Activated T-helper 1 cell treated with anti-CD3 and anti-CD28 coated beads, Interleukin-2, amount 50 U/mL, for 16 hours (primary cell): Measurements from ENCODE around the gene FERMT1.

Experiments used
- DNase-seq, 2 donors: peaks; one replicate each; pipeline ENCODE4 v3.0.0-alpha.2; 2020; ENCODE audit warnings: low read depth in 1 of 2, low spot score in 1 of 2

The FERMT1 gene, protein sequence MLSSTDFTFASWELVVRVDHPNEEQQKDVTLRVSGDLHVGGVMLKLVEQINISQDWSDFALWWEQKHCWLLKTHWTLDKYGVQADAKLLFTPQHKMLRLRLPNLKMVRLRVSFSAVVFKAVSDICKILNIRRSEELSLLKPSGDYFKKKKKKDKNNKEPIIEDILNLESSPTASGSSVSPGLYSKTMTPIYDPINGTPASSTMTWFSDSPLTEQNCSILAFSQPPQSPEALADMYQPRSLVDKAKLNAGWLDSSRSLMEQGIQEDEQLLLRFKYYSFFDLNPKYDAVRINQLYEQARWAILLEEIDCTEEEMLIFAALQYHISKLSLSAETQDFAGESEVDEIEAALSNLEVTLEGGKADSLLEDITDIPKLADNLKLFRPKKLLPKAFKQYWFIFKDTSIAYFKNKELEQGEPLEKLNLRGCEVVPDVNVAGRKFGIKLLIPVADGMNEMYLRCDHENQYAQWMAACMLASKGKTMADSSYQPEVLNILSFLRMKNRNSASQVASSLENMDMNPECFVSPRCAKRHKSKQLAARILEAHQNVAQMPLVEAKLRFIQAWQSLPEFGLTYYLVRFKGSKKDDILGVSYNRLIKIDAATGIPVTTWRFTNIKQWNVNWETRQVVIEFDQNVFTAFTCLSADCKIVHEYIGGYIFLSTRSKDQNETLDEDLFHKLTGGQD

DNA sequence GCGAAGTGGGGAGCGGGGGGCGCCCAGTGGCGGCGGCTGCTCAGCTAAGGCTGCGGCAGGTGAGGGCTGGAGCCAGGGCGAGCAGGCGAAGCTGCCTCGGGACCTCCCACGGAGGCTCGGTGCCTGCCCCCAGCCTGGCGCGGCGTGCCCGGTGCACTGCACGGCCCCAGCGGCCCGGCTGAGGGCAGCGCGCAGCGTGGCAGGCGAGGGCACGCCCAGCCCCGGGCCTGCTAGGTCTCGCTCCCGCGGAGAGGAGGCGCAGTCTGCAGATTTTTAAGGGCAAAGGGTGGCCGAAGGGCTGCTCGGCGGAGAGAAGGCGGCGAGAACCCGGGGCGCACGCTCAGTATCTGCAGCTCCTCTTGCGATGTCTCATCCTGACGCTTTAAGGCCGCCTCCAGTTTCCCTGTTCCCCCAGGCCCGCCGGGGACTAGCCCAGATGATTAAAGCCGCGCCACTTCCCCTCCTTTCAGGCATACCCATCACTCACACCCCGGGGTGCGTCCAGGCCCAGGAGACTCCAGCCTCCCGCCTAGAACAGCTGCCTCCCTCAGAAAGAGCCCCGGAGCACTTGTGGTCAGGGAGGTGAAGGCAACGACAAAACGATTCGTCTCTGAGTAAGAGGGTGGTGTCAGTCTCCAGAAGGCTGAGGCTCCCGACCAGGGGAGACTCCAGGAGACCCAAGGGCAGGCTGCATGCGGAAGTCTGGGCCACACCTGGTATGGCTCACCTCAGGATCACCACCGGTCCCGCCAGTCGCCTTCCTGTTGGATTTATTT lies at the start of gene FERMT1:
FERMT1 (minus strand) TSS at position 158 of the 776 bp plus-strand sequence. CDS start 3,476 bp downstream, outside the sequence.
- DNase-seq = no peak

DNA sequence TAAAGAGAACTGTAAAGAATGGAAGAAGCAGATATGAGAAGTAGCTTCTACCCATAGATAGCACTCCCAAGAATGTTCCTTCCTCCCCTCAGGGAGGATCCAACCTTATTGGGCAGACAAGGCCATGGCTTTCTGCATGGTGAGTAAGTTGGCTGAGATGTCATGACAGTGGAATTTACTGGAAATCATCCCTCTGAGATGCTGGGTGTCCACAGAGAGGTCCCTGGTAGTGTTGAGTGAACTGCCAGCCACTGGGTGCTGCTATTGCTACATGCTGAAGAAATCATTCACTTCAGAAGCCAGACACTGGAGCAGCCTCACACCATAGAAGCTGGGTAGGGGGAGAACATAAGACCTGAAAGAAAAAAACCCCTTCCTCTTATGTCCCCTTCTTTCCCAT lies 46.4 kb upstream of the FERMT1 start:
- no peak for DNase-seq

DNA sequence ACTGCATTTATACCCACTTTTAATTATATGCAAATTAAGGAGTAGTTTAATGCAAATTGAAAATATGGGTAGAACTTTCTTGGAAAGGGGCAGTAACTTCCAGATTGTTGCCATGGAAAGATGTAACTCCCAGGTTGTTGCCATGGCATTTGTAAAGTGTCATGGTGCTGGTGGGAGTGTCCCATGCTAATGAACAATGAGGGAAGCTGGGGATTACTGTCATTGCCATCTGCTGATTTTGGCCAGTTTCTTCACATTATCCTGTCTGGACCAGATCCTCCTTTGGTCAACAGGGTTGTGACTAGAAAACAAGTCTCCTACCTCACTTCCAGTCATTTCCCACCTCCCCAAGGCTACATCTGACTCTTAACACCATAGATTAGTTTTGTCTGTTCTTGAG lies 45.4 kb upstream of the FERMT1 start:
- DNase-seq = no peak

DNA sequence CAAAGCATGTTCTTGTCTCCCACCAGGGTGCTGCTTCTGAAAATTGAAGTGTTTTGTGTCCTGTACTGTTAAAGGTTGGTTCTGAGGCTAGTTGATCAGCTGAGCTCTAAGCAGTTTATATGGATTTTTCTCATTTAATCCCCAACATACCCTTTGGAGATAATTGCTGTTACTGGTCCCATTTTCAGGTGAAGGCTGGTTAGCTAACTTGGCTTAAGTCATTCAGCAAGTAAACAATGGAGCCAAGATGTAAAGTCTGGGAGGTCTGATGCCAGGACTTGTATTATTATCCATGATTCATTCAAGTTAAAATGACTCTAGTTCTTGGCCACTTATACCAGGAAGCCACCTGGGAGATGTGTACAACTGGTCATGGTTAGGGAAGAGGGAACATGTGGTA lies 42.5 kb upstream of the FERMT1 start:
- no peak for DNase-seq

DNA sequence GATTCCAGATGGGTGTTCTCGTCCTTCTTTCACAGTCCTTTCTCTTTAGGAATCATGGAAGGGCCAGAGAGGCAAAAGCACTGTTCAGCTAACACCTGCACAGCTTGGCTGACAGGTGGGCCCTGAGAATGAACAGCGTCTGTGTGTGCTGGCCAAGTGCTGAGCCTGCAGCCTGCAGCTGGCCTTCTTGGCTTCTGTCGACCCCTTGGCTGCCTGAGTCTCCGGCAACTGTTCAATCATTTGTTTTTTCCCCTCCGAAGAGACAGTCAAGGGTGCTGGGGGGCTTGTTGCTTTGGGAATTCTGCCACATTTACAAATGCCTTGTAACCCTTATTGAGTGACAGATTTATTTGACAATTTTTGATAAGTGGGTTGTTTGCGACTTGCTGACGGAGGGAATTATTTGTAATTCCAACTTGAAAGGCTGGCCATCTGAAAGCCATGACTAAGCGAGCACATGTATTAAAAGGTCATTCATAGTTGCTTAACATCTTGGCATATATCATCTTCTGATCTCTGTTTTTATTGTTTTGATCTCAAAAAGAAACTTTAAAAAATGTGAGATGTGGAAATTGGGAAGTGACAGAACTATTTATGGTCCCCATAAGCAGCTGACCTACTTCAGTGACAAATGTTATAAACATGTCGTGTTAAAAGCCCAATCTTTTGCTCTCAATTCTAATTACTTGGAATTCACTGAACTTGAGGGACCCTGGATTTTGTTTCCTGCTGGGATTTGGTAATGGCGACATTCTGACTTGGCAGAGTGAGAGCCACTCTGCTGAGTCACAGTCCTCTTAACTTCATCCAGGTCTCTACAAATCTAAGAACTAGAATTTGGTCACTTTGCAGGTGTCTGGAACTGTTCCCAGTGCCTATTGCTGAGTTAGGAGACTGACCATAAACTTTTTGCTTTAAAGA lies 41.9 kb upstream of the FERMT1 start:
- DNase-seq = no peak

DNA sequence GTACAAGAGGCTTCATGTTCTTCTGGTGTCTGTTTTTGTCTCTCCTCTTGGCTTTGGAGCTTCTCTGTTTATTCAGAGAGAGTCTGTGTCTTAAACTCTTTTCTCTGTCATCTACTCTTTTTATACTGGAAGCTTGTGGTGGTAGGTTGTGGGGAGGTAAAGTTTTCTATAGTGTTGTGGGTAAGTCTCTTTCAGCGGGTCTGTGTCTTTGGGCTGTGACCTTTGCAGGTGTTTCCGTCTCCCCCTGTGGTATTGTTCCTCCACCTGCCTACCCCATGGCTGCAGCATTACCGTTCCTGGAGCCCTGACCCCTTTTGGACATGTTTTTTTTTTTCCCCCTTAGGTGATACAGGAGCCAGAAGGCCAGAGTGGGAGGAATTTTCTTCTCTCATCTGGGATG lies 37.9 kb upstream of the FERMT1 start:
- no peak for DNase-seq

DNA sequence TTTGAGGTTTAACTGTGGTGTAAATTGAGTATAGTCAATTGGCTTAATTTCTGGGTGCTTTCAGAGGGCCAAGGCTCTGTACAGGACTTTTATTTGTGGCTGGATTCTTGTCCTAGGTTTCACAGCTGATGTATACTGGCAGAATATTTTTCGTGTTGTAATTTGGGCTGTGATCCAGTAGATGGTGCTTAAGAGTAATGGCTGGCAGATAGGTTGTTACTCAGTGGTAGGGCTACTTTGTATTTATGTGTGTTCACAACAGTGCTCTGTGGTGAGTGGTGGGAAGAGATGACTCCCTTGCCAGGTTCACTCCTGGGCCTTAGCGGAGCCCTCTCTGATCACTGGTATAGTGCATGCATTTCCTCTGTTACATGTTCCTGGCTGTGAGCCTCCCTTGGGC lies 34.5 kb upstream of the FERMT1 start:
- no peak for DNase-seq

DNA sequence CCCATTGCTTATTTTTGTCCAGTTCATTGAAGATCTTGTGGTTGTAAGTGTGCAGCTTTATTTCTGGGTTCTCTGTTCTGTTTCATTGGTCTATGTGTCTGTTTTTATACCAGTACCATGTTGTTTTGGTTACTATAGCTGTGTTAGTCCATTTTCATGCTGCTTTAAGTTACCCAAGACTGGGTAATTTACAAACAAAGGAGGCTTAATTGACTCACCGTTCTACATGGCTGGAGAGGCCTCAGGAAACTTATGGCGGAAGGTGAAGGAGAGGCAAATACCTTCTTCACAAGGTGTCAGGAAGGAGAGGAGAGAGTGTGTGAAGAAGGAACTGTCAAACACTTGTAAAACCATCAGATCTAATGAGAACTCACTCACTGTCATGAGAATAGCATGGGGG lies 29.9 kb upstream of the FERMT1 start:
- DNase-seq = no peak

DNA sequence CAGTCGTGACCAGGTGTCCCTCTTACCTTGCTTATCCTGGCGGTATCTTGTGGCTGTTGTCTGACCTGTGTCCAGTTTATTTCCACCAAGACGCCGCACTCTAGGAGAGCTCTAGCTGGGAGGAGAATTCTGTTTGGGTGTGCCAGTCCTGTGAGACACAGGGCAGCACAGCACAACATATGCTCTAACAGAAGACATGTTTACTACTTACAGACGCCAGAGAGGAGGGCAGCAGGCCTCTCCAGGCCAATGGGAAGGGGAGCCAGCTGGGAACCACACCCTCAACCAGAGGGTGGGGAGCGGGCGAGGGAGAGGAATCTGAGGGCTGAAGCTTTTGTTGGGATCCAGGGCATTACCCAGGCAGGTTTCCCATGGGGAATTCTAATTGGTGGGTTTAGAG lies 25.2 kb upstream of the FERMT1 start:
- no peak for DNase-seq

DNA sequence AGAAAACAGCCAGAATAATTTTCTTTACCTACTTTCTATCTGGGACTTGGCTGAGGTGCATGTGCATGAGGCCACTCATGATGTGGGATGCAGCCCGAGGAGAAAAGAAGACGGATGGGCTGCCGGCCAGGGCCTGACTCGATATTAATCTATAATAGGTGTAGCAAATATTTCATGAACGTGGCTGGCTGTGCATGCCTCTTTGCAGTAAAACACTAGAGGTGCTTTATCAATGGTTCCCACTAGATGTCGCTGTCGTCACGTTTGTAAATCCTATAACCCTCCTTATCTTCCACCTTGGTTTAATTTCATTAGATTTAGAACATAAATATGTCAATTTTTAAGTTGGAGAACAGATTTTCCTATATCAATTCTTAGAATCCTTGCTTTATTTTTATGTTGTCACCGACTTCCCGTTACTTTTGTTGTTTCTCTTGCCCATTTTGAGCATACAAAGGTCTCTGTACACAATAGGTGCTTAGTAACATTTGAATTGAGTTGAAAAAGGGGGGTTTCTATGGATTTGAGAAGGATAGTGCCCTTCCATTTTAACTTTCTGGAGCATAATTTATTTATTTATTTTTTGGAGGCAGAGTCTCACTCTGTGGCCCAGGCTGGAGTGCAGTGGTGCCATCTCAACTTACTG lies 19.6 kb upstream of the FERMT1 start:
- DNase-seq = peak in 1 of 2 donors; percentile 6

DNA sequence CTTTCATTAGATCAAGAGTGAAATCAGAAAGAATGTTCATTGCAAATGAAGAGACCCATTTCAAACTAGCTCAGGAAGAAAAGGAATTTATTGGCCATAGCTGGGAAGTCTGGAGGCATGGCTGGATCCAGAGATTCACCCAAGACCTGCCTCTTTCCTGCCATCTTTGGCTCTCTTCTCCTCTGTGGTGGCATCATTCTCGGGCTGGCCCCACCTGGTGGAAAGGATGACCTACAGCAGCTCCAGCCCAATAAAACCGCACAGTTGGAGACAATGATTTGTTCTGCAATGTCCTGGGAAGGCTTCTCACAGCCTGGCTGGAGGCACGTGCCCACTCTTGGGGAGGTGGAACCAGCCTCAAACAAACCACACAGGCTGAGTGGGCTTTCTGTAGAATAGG lies 18.1 kb upstream of the FERMT1 start:
- no peak for DNase-seq

DNA sequence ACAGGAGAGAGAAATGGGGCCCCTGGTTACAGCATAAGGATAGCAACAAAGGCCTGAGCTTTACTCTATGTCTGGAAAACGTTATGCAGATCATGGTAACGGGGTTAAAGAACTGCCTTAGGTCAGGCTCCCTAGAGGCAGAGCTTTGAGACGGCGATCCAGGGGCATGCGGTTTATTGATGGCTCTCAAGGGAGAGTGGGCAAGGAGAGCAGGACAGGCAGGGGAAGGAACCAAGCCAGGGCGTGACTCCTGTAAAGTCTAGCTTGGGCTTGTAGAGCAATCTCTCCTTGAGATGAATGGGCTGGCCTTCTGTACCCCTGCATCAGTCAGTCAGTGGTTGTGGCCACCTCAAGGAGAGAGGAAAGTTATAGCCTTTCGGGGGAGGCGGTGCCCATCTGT lies 12.5 kb upstream of the FERMT1 start:
- DNase-seq = no peak

DNA sequence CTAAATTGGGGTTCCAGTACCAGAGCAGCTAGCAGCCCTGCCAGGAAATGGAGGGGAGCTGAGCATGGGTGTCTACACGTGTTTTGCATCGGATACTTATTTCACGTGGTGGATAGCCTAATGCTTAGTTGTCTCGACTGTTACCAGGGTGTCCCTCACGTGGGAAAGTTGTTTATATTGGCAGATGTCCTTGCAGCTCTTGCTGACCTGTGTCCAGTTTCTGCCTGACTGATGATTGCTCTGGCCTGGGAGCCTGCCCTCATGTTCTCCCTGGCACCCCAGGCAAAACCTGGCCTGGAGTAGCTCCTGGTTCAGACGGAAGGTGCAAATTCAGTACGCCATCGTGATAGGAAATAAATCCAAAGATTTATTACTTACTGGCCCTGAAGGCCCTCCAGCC lies 11.8 kb upstream of the FERMT1 start:
- DNase-seq = no peak

DNA sequence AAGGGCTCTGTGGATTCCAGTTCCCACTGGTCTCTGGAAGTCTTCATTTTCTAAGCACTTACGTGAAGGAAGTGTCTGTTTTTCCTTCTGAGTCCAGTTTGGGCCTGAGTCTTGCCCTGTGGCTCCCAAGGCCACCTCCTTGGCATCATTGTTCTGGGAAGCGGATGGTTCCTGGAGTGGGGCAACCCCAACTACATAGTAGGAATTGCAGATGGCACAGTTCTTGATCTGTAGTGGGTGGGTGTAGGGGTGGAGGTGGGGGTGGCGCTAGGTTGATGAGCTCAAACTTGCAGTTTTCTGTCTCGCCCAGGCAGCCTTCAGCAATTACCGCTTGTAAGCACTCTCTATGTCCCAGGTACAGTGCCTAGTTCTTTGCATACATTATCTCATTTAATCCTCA lies 7.2 kb upstream of the FERMT1 start:
- no peak for DNase-seq

DNA sequence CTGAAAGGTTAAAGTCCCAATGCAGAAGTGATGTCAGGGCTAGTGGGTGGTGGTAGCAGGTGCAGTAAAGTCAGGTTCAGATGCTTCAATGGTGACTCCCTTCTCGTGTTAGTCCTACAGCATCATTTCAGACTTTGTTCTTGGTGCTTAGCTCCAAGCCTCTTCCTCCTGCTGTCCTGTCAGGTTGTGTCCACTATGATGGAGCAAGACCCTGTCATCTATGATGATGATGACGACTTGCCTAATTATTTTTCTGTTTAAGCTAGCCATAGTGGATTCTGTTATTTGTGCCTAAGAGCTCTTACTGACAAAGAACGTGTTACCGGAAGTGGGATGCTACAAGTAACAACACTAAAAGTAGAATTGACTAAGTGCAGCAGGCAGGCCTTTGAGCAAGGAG lies 5.0 kb upstream of the FERMT1 start:
- no peak for DNase-seq

DNA sequence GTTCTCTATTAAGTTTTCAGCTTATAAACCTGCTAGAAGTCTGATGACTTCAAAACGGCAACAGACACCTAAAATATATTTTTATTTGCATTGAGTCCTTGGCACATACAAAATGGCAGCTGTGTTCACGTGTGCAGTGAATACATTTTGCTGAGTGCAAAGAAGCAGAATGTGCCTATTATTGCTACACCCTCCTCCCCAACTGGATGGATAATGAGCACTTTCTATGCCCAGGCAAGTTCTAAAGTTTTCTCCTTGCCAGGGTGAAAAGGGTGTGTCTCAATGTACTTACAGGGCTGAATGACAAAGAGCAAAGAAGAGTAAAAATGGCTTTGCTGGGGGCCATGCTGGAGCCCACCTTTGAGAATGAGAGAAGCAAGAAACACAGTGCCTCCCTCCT lies 4.0 kb upstream of the FERMT1 start:
- DNase-seq = no peak

DNA sequence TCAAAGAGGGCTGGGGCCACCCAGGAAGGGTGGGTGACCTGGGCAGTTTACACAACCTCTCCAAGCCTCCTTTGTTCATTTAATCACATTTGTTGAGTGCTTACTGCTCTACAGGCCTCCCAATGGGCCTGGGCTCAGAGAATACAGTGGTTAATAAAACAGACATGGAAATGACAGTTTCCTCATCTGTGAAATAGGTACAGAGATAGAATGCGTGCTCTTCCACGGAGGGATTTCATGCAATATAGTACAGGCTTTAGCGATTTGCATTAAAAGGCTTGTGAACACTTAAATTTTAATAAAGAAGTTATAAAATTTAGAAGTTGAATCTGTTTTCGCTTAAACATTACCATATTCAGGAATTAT lies 802 bp upstream of the FERMT1 start:
- no peak for DNase-seq

DNA sequence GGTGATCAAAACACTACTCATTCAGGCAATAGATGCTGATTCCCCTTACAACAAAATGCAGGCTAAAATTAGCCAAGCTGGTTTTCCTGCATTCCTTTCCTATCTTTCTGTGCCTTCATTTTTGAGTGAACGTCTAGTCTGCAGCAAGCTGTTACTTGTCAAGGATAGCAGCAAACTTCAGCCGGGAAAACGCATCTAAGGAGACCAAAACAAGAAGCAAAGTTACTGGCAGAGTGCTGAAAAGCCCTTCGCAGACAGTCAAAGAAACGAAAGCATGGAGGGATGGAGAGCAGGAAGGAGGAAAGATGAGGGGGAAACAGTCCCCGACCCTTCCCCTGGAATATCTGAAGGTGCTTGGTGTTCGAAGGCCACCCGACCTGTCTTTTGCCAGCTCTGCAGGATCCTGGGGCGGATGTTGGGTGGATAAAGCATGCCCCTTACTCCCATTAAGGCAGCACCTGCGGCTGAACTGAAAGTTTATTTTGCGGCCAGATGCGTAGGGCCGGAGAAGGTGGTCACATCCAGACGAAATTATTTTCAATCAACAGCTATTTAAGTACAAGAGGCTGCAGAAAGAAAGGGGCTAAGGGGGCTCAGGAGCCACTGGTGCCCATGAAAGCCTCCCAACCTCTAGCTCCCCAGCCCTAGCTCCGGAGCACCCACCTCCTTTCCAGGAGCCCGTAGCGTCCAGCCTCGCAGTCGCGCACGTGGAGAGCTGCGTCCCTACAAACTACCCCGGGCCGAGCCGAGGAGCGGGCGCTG lies 538 bp downstream of the FERMT1 start:
- DNase-seq = no peak

DNA sequence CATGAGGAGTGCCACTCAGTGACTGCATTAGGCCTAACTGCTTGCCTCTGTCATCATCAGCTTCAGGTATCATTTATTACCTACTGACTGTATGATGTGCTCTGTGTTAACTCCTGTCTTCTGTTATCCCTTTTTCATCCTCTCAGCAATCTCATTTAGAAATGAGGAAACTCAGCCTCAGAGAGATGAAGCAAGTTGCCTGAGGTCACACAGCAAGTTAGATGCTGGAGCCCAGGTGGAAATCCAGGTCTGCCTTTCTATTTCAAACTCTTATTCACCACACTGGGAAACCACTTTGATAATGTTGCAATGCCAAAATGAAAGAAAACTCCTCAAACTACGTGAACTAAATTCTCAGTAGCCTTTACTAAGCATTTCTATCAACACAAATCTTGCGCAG lies 1.3 kb downstream of the FERMT1 start:
- no peak for DNase-seq

DNA sequence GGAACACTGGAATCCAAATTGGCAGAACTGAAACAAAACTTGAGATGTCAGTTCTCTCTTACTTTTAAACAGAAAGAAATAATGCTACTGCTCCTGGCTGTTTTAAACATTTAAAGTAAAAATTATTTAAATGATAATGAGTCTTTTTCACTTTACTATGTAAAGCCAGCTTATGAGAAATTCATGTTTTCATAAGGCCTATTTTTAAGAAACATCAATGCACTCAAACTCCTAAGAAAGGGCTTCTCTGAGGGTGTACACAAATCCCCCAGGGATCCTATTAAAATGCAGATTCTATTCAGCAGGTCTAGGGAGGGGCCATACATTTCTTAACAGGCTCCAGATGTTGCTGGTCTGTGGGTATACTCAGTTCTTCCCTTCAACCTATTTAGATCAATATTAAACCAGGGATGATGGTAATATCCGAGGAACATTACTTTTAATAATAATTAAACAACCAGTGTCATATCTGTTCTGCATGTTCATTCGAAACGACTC lies 2.3 kb downstream of the FERMT1 start:
- DNase-seq = no peak
